HG02870 (cell line): ENCODE results near the gene GIMAP8.

Experiments used
- ATAC-seq: cut with Tn5 transposase; IDR thresholded peaks from one replicate; pipeline ENCODE4 v1.9.1; 2021; ENCODE audit warnings: mild to moderate bottlenecking, moderate library complexity; ENCODE audit not compliant: unreplicated experiment

Gene GIMAP8

GRCh38 chr7:150450491-150451001 is at the start of gene GIMAP8:
Gene GIMAP8, plus strand, starts transcription at chr7:150450630. Its CDS starts 16,069 bp downstream, at chr7:150466699.
- peak; percentile 26 for ATAC-seq

DNA sequence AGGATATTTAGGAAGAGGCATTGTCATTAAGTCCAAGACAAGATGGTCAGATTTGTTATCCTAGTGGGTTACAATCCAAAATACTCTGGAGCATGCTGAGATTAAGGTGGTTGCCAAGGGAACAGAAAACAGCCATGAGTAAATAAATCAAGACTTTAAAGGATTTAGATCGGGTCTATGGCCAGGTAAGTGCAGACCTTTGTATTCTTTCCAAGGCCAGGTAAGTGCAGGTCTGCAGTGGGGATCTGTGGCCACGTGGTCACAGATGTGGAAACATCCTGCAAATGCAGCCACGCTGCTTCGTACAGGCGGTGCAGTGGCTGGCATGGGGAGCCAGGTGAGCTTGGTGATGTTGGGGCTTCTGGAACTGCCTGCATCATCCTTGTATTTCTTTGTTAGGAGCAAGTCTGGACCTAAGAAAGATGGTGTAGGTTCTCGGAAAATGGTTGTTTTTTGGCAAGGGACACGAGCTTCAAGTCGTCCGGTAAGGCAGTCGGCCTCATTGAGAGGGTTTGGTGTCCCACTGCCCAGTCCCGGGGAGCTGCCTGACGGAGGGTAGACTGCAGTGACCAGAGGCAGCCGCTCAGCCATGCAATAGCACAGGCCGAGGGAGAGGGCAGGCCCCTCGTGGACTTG is 49.5 kb upstream of the GIMAP8 start:
- no peak for ATAC-seq

GRCh38 chr7:150401424-150401790 is 49.0 kb upstream of the GIMAP8 start:
- ATAC-seq, result no peak

- ATAC-seq, result no peak
Measured at GRCh38 chr7:150401861-150402631, 48.4 kb upstream of the GIMAP8 start.

DNA sequence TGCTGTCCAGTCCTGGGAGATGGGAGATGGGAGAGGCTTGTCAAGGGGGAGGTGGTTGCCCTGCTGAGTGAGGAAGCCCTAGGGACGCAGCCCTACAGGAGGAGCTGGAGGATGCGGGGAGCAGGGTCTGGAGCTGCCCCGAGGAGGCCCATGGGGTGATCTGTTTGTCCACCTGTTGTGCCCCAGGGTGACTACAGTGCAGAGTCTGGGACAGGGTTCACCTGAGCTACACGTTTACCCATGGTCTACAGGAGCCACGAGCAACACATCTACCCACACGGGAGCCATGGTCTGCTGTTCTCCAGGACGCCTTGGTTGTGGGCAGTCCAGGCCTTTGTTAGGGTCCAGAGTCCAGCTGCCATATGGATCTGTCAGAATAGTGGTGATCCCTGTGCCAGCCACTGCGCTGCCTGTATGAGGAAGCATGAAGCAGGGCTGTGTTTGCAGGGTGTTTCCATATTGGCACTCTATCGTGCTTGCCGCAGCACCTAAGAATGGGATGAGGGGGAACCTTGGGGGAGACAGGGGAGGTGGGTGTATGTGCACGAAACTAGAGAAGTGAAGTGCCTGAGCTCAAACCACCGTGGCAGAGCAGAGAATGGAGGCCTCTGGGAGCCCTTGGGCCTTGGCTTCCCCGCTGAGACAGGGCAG is 47.6 kb upstream of the GIMAP8 start:
- ATAC-seq, result no peak

GRCh38 chr7:150403376-150404171 is 46.9 kb upstream of the GIMAP8 start:
- no peak for ATAC-seq

GRCh38 chr7:150404172-150404804 is 46.1 kb upstream of the GIMAP8 start:
- no peak for ATAC-seq

- peak; percentile 47 for ATAC-seq
Measured at GRCh38 chr7:150404805-150405583, 45.4 kb upstream of the GIMAP8 start.

DNA sequence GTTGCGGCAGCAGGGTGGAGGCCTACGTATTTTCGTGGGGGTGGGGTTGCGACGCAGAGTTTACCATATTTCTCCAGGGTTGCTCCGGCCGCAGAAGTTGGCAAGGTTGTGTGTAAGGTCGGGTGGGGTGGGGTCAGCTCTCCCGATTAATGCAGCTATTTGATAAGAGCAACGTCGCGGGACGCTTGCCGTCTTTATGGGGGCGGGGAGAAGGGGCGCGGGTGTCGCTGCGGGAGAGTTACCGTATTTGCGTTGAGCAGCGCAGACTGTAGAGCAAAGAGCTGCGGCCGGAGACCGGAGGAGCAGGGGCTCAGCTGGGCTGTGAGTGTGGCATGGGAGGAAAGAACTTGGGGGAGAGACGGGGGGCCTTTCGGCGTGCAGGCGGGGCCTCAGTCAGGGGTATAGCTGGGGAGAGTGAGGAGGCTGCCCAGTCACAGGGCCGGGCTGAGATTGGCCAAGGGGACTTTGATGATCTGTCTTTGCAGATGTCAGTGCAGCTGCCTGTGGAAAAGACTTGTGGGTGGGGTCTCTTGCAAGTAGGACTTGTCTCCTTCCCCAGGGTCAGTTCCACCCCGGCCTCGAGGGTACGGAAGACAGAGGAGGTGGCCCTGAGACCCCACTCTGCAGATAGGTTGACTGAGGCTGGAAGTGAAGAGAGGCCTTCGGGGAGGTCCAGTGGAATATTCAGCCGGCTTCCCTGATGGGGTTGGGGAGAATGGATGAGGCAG is 44.7 kb upstream of the GIMAP8 start:
- no peak for ATAC-seq

- ATAC-seq, result no peak
Measured at GRCh38 chr7:150406312-150406566, 44.2 kb upstream of the GIMAP8 start.

DNA sequence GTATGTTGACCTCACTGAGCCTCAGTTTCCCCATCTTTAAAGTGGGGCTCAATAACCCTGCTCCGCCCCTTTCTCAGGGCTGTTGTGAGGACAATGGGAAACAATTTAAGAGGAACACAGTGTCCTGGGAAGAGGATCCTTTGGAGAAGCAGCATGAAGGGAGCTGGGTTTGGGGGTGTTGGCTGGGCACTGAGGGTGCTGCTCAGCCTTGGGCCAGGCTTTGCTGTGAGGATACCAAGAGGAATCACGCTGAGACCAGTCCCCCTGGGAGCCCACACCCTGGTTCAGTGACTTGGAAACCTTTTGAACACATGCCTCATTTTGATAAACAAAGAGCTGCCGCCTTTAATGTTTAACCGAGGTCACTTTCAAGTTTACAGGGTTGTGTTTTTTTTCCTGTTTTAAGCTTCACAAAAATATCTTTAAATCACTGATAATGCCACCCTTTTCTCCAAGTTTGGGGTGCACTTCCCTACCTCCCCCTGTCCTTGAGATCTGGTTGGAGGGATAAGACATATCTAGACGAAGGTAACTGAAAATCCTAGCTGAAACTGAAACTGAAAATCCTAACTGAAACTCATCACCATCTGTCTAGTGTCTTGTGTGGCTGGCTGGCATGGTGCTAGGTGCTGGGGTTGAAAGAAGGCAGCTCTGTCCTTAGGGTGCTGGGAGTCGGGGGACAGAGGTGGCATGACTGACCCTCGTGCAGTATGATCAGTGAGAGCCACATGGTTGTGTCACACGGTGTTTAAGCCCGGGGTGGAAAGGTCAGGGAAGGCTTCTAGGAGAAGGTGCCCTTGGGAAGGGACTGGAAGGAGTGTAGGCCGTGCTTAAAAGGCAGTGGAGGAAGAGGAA is 43.6 kb upstream of the GIMAP8 start:
- peak; percentile 41 for ATAC-seq

DNA sequence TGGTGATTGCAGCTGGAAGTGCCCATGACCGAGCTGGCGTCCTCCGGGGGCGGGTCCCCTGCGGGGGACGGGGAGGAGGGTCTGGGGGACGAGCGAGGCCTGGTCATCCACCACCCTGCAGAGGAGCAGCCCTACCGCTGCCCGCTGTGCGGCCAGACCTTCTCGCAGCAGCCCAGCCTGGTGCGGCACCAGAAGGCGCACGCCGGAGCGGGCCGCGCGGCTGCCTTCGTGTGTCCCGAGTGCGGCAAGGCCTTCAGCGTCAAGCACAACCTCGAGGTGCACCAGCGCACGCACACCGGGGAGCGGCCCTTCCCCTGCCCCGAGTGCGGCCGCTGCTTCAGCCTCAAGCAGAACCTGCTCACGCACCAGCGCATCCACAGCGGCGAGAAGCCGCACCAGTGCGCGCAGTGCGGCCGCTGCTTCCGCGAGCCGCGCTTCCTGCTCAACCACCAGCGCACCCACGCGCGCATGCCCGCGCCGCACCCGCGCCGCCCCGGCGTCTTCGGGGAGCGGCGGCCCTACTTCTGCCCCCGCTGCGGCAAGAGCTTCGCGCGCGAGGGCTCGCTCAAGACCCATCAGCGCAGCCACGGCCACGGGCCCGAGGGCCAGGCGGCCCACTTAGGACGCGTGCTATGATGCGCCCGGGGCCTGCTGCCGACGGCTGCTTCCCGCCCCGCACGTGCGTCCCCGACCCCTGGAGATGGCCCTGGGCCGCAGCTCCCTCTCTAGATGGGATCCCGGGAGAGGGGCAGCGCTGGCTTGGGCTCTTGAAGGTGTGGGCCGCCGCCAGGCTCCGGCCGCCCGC is 42.6 kb upstream of the GIMAP8 start:
- ATAC-seq, result no peak

DNA sequence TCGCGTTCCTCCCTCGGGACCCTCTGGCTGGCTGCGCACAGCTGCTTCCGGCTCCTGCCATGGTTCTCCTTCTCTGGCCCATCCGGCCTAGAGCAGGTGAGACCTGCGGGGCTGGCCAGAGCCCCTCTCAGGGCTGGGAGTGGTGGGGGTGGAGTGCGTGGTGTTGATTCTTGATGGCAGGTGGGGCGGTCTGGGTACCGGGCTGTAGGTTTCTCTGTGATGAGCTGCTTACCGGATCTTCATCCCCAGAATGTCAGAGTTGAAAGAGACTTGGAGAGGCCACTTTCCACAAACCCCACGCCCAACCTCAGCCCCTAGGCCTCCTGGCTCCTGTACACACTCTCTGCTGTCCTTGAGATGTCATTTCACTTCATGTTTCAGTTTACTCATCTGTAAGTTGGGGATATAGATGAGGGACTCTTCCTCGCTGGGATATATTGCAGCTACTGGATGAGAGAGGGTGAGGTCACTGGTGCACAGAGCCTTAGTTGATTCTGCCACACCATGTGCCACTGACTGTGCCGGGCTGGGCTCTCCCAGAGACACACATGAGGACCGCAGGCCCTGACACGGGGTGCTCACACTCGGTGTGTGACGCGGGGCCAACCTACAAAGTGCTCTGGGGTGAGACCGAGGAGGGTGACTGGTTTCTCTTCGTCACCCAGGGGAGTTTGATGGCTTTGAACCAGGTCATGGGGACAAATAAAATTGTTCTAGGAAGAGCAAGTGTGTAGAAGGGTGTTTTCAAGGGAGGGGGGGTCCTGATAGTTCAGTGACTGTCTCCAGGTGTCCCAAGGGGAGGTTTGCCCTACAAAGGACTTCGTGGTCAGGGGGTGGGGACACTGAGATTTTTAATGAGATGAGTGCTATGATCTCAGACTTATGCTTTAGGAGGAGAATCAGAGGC is 41.8 kb upstream of the GIMAP8 start:
- no peak for ATAC-seq

GRCh38 chr7:150409300-150410030 is 41.0 kb upstream of the GIMAP8 start:
- ATAC-seq, result no peak

DNA sequence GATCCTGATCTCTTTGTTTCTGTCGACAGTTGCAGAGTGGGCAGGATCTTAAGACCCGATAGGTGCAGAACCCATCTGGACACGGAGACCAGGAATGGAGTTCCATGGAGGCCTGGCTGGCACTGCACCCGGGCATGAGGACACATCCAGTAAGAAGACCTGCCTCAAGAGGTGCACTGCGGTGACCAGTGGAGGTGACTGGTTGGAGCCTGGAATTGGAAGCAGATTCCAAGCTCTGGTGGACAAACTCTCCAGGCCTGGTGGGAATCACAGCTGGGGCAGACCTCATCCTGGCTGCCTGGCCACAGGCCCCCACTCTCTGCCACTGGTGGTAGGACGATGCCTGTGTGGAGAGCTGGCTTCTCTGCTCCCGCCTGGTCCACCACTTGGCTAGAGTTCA is 40.3 kb upstream of the GIMAP8 start:
- no peak for ATAC-seq
